Panc1 (cell line): ENCODE results near the gene SEMA3G. TPM values are rescaled to one million over a fixed set of nuclear protein-coding genes. Genes with fewer than 3 reads are reported as not detected.
A peak's percentile ranks its signal among the peaks of the same experiment; 100 is the strongest.

Source experiments
- ATAC-seq: fragments of 200-7000 bp; cut with Tn5 transposase; 2 replicates; pipeline ENCODE4 v1.9.1; 2020; ENCODE audit warnings: mild to moderate bottlenecking, moderate library complexity
- Bru-seq: library from RNA; stranded (reverse); fragments of 400-500 nt; gene quantifications from one replicate; lab custom pipeline; 2021; lab: Mats Ljungman, UMichigan
- BruChase-seq, 2 experiments: library from RNA; stranded (reverse); fragments of 400-500 nt; gene quantifications; one replicate each; lab custom pipeline; 2021; lab: Mats Ljungman, UMichigan
- BruUV-seq: library from RNA; stranded (reverse); fragments of 400-500 nt; replicated peaks from 2 replicates; lab custom pipeline; 2021; lab: Mats Ljungman, UMichigan
- CTCF ChIA-PET: fragments of 300-600 bp; sonication (Branson Sonifier 250); formaldehyde crosslinking; loops from one replicate; lab custom pipeline; 2022; ENCODE audit warnings: antibody characterized with exemption; lab: Charles Lee
- POLR2A ChIA-PET: fragments of 300-600 bp; sonication (Branson Sonifier 250); formaldehyde crosslinking; loops from one replicate; lab custom pipeline; 2022; ENCODE audit warnings: antibody characterized with exemption; lab: Charles Lee
- DNase-seq: peaks from one replicate; pipeline ENCODE4 v3.0.0-alpha.2; 2010; ENCODE audit warnings: low read depth, low spot score
- H3K27ac ChIP-seq: 2 replicates; pipeline ENCODE4 v1.5.1; 2011; ENCODE audit warnings: mild to moderate bottlenecking, low read length, inconsistent platforms
- H3K27me3 ChIP-seq: fragments of 200-500 bp; sonication (Bioruptor generic); 2 replicates; pipeline ENCODE4 v1.6.0; 2014; ENCODE audit warnings: low read length, inconsistent platforms; ENCODE audit not compliant: control insufficient read depth, insufficient read depth
- H3K36me3 ChIP-seq: fragments of 200-500 bp; sonication (Bioruptor generic); 2 replicates; pipeline ENCODE4 v1.5.1; 2014; ENCODE audit warnings: inconsistent platforms, mild to moderate bottlenecking, low read length, moderate library complexity; ENCODE audit not compliant: control insufficient read depth, insufficient read depth
- H3K4me1 ChIP-seq: 2 replicates; pipeline ENCODE4 v1.5.1; 2011; ENCODE audit warnings: inconsistent platforms, mild to moderate bottlenecking, low read length, moderate library complexity; ENCODE audit not compliant: control insufficient read depth, insufficient read depth
- H3K4me3 ChIP-seq, 2 experiments: 2 replicates each; pipeline ENCODE4 v1.5.1; 2011 to 2012; ENCODE audit warnings: low read depth in 2 of 2, low read length in 2 of 2, mild to moderate bottlenecking in 2 of 2, inconsistent platforms in 1 of 2, moderate library complexity in 1 of 2
- H3K9me3 ChIP-seq: fragments of 200-500 bp; sonication (Bioruptor generic); 2 replicates; pipeline ENCODE4 v1.5.1; 2014; ENCODE audit warnings: low read depth, mild to moderate bottlenecking, inconsistent platforms, low read length, moderate library complexity; ENCODE audit not compliant: control insufficient read depth, insufficient read depth
- CTCF ChIP-seq: fragments of 450-650 bp; IDR thresholded peaks from 2 replicates; pipeline ENCODE4 v1.5.1; 2017; ENCODE audit warnings: mild to moderate bottlenecking
- POLR2AphosphoS5 ChIP-seq: IDR thresholded peaks from 2 replicates; pipeline ENCODE4 v1.6.1; 2012; ENCODE audit warnings: mild to moderate bottlenecking, low read depth, low read length, moderate library complexity
- REST ChIP-seq, 2 experiments: IDR thresholded peaks; 2 replicates each; pipeline ENCODE4 v1.6.1; 2011 to 2012; ENCODE audit warnings: low read depth in 2 of 2, control low read depth in 1 of 2, low read length in 1 of 2, mild to moderate bottlenecking in 1 of 2, moderate library complexity in 1 of 2; ENCODE audit not compliant: insufficient read depth in 1 of 2
- SIN3A ChIP-seq: IDR thresholded peaks from 2 replicates; pipeline ENCODE4 v1.6.1; 2012; ENCODE audit warnings: low read depth, mild to moderate bottlenecking, low read length, moderate library complexity, borderline replicate concordance; ENCODE audit not compliant: insufficient read depth
- TCF7L2 ChIP-seq: IDR thresholded peaks from 2 replicates; pipeline ENCODE4 v1.6.1; 2011; ENCODE audit warnings: mild to moderate bottlenecking, low read depth, low read length, inconsistent platforms
- in situ Hi-C: cut with HindIII; loops from 2 replicates; pipeline ENCODE4 v1.10.0; 2016; ENCODE audit warnings: low sequenced_read_pairs, low pct_unique_long_range_greater_than_20kb
- intact Hi-C: fragments of 100-400 bp; cut with micrococcal nuclease; formaldehyde crosslinking; loops from one replicate; pipeline ENCODE4 v1.10.0; 2022; ENCODE audit not compliant: unreplicated experiment
- long read RNA-seq: library from polyadenylated mRNA; unstranded; transcript quantifications from one replicate; pipeline ENCODE4 v2.0.0, GENCODE V29; 2021; ENCODE audit not compliant: unreplicated experiment
- polyA plus RNA-seq: library from polyadenylated mRNA; unstranded; fragments of >200 nt; gene quantifications from one replicate; pipeline ENCODE4 v1.2.1, GENCODE V29; 2012; ENCODE audit warnings: missing spikeins; ENCODE audit not compliant: insufficient read length
- total RNA-seq: library from RNA; stranded (reverse); gene quantifications from one replicate; pipeline ENCODE4 v1.2.1, GENCODE V29; 2021; ENCODE audit not compliant: unreplicated experiment

Gene SEMA3G
- total RNA-seq (1.6 TPM), Bru-seq, nascent RNA (percentile 23 among the genes with signal in this experiment), BruChase-seq, experiment 1, labeled RNA remaining after a 2-hour chase (percentile 24 among the genes with signal in this experiment), BruChase-seq, experiment 2, labeled RNA remaining after a 6-hour chase (percentile 32 among the genes with signal in this experiment)
- polyA plus RNA-seq: 0.61 TPM
- long read RNA-seq, partial matches to known transcripts: 6 of 7 reads
- long read RNA-seq, other reads (novel, unspliced or antisense): 1 of 7 reads

DNA sequence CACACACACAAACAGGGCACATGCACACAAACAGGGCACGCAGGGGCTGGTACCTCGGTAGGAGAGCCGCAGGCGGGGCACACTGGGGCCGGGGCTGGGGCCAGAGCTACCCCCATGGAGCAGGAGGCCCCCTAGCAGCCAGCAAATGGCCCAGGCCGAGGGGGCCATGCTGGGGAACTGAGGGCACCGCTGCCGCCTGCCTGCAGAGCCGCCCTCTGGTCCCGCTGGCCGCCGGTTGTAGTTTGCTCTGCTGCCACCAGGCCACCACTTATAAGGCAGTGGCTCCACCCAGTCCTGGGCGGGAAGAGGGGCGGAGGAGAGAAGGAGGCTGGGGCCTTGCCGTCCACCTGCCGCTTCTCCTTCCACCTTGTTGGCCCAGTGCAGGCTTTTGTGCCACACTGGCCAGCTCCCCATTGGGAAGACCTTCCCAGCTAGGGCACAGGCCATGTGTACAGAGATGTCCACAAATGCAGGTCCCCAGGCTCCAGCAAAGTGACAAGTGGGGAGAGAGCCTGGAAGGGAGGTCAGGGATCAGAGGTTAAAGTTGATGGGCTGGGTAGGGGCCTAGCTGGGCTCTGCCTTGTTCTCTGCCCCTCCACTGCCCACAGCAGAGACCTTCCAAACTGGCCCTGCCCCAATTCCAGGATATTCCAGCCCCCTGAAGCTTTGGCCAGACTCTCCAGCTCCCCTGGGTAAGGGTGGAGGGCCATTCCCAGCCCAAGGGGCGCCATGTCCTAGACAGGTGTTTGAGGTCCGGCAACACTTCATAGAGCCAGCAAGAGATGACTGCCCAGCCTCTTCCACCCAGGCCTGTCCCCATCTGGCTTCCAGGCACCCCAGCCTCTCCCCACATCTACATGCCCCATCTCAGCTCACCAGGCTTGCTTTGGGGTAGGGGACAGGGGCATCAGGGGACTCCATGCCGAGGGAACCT lies at the start of gene SEMA3G:
Gene SEMA3G (minus strand): TSS at position 244 of the 934 bp plus-strand sequence. CDS start 76 bp downstream, at position 168.
- in situ Hi-C loops: no loop called here
- no TSS peak for BruUV-seq
- Histone ChIP-seq H3K9me3 (no peaks in the 10 kb centered on the region), H3K4me1 (peaks cover 5% of the 10 kb centered on the region; the same call in 1 of the 2 replicates), H3K36me3 (no peaks in the 10 kb centered on the region), H3K27me3 (no peaks in the 10 kb centered on the region), H3K4me3 (no peak within 1 kb of the TSS), H3K27ac (no peak within 1 kb of the TSS)
- TF ChIP-seq REST (IDR thresholded peaks at IDR 0.05; ENCODE audit: insufficient read depth in 1 of 2, low read depth in 2 of 2, low read length in 1 of 2): no peak
- no peak for TF ChIP-seq CTCF
- TF ChIP-seq SIN3A: no peak
- no peak for TF ChIP-seq POLR2AphosphoS5
- TF ChIP-seq TCF7L2: no peak
- ChIA-PET POLR2A (no interaction called here), CTCF (interaction anchor here (1.8 kb wide), 1 partner anchor 12 kb away, joined by 9 read pairs; no protein-coding TSS in a partner anchor)
- DNase-seq (no peak), ATAC-seq (peak; percentile 89)
- intact Hi-C loops: loop anchor here (5.0 kb wide), 1 partner anchor 153 kb away; no protein-coding TSS in a partner anchor

- CTCF ChIA-PET: no interaction called here
- H3K9me3 ChIP-seq: no peaks in the 10 kb centered on the region
- POLR2A ChIA-PET: no interaction called here
- in situ Hi-C loops (no loop called here), intact Hi-C loops (no loop called here)
- no peak for ATAC-seq
- H3K4me1 ChIP-seq: no peaks in the 10 kb centered on the region
- no TSS peak for BruUV-seq
- no peaks in the 10 kb centered on the region for H3K36me3 ChIP-seq
- TF ChIP-seq REST (IDR thresholded peaks at IDR 0.05; ENCODE audit: insufficient read depth in 1 of 2, low read depth in 2 of 2, low read length in 1 of 2) (no peak), TCF7L2 (no peak), CTCF (no peak), SIN3A (no peak), POLR2AphosphoS5 (no peak)
- no peak overlapping the region for H3K27ac ChIP-seq
- H3K4me3 ChIP-seq: no peak overlapping the region
- no peak for DNase-seq
- no peaks in the 10 kb centered on the region for H3K27me3 ChIP-seq
These were observed 49.5 kb upstream of the SEMA3G start for GRCh38 chr3:52494445-52494844.
